HG03066 (cell line): ENCODE results near the gene FAM98C.

ENCODE experiments used
- ATAC-seq: cut with Tn5 transposase; IDR thresholded peaks from one replicate; pipeline ENCODE4 v1.9.1; 2021; ENCODE audit warnings: low read depth; ENCODE audit not compliant: unreplicated experiment

FAM98C gene

GRCh38 chr19:38452430-38453366, 49.8 kb downstream of the FAM98C start:
- ATAC-seq, result no peak

DNA sequence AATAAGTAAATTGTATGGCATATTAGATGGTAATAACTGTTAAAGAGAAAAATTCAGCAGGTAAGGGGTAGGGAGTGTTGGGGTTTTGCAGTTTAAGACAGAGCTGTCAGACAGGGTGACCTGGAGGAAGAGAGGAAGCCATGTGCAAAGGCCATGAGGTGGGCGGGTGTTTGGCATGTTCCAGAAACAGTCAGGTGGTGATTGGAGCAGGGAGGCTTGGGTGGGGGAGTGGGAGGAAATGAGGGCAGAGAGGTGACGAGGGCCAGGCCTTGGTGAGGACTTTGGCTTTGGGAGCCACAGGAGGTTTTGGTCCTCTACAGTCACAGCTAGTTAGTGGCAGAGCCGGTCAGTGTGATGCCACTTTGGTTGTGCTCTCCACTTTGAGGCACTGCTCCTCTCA, 50.7 kb downstream of the FAM98C start:
- no peak for ATAC-seq

DNA sequence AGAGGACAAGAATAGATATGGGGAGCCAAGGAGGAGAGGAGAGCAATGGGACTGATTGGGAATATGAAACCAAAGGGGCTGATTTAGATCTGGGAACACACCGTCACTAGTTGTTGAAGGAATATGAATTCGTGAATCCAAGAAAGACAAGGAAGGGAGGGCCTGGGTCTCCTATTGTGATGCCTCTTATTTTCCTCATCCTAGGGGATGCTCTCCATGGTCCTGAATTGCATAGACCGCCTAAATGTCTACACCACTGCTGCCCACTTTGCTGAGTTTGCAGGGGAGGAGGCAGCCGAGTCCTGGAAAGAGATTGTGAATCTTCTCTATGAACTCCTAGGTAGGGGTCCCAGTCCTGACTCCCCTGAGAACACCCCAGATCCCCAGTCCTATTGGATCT, 52.1 kb downstream of the FAM98C start:
- ATAC-seq, result no peak

GRCh38 chr19:38457202-38457601, 54.3 kb downstream of the FAM98C start:
- no peak for ATAC-seq

DNA sequence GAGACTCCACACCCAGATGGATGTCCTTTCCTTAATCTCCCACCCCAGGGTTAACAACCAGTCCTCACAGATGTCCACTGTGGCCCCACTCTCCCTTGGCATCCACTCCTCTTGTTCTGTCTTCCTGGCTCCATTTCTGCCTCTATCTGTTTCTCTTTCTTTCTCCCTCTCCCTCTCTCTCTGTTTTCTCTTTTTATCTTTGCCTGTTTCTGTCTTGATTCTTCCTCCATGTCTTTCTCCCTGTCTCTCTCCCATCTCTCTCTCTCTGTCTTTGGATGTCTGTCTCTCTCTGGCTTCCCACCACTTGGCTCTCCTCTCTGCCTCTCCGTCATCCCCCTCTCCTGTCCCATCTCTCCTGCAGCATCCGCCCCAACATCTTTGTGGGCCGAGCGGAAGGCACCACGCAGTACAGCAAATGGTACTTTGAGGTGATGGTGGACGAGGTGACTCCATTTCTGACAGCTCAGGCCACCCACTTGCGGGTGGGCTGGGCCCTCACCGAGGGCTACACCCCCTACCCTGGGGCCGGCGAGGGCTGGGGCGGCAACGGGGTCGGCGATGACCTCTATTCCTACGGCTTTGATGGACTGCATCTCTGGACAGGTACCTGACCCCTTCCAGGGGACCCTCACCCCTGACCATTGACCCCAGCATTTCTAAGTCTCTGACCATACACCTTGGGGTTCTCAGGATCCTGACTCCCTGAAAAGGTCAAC, 55.0 kb downstream of the FAM98C start:
- ATAC-seq, result no peak
